ENCODE results near the gene BRD7. TPM values are rescaled to one million over a fixed set of nuclear protein-coding genes. Genes with fewer than 3 reads are reported as not detected.

Gene BRD7
- total RNA-seq, 1 experiment from 2014 or later = 122 TPM

DNA sequence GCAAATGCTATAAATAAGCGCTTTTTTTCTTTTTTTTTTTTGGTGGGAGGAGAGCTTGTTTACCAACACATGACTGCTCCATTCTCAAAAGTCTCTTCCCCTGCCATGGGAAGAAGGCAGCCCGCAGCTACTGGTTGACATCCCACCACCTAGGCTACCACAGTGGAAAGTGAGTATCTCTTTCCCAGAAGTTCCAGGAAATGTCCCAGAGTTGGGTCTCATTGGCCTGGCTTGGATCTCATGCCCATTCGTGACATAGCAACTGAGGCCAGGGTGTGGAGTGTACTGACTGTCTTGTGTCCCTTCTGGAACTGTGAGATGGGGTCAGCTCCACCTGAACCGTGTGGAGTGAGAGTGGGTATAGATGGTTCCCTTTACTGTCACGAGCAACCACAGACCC lies 29.5 kb upstream of the BRD7 start:
- Mint-ChIP-seq H3K36me3 (no peaks in the 10 kb centered on the region), H3K9me3 (no peaks in the 10 kb centered on the region), H3K27me3 (ENCODE audit: low read depth) (no peaks in the 10 kb centered on the region; the same call in 1 of the 2 replicates), H3K27ac (no peak overlapping the region), H3K4me1 (peaks cover 19% of the 10 kb centered on the region), H3K4me3 (no peak overlapping the region)
- ATAC-seq (no peak), DNase-seq (ENCODE audit: low spot score) (no peak)
- TF ChIP-seq, protein P1, sequence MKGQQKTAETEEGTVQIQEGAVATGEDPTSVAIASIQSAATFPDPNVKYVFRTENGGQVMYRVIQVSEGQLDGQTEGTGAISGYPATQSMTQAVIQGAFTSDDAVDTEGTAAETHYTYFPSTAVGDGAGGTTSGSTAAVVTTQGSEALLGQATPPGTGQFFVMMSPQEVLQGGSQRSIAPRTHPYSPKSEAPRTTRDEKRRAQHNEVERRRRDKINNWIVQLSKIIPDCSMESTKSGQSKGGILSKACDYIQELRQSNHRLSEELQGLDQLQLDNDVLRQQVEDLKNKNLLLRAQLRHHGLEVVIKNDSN (CRISPR knock-in tag; IDR thresholded peaks at IDR 0.05) = no peak
- TF ChIP-seq ZNF396 (CRISPR knock-in tag; IDR thresholded peaks at IDR 0.05; ENCODE audit: borderline replicate concordance) = no peak
- TF ChIP-seq, protein P2, sequence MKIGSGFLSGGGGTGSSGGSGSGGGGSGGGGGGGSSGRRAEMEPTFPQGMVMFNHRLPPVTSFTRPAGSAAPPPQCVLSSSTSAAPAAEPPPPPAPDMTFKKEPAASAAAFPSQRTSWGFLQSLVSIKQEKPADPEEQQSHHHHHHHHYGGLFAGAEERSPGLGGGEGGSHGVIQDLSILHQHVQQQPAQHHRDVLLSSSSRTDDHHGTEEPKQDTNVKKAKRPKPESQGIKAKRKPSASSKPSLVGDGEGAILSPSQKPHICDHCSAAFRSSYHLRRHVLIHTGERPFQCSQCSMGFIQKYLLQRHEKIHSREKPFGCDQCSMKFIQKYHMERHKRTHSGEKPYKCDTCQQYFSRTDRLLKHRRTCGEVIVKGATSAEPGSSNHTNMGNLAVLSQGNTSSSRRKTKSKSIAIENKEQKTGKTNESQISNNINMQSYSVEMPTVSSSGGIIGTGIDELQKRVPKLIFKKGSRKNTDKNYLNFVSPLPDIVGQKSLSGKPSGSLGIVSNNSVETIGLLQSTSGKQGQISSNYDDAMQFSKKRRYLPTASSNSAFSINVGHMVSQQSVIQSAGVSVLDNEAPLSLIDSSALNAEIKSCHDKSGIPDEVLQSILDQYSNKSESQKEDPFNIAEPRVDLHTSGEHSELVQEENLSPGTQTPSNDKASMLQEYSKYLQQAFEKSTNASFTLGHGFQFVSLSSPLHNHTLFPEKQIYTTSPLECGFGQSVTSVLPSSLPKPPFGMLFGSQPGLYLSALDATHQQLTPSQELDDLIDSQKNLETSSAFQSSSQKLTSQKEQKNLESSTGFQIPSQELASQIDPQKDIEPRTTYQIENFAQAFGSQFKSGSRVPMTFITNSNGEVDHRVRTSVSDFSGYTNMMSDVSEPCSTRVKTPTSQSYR (CRISPR knock-in tag; IDR thresholded peaks at IDR 0.05) = no peak
- no peak for TF ChIP-seq SP1 (CRISPR knock-in tag; conservative IDR thresholded peaks at IDR 0.05)
- TF ChIP-seq, protein P3, sequence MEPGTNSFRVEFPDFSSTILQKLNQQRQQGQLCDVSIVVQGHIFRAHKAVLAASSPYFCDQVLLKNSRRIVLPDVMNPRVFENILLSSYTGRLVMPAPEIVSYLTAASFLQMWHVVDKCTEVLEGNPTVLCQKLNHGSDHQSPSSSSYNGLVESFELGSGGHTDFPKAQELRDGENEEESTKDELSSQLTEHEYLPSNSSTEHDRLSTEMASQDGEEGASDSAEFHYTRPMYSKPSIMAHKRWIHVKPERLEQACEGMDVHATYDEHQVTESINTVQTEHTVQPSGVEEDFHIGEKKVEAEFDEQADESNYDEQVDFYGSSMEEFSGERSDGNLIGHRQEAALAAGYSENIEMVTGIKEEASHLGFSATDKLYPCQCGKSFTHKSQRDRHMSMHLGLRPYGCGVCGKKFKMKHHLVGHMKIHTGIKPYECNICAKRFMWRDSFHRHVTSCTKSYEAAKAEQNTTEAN (CRISPR knock-in tag; IDR thresholded peaks at IDR 0.05) = no peak
- no peak for TF ChIP-seq CBFB (CRISPR knock-in tag; IDR thresholded peaks at IDR 0.05; ENCODE audit: low read depth)
- no peak for TF ChIP-seq NR1H2 (CRISPR knock-in tag; IDR thresholded peaks at IDR 0.05)
- no peak for TF ChIP-seq ZNF263 (CRISPR knock-in tag; IDR thresholded peaks at IDR 0.05; ENCODE audit: low read depth)
- TF ChIP-seq, protein P4, sequence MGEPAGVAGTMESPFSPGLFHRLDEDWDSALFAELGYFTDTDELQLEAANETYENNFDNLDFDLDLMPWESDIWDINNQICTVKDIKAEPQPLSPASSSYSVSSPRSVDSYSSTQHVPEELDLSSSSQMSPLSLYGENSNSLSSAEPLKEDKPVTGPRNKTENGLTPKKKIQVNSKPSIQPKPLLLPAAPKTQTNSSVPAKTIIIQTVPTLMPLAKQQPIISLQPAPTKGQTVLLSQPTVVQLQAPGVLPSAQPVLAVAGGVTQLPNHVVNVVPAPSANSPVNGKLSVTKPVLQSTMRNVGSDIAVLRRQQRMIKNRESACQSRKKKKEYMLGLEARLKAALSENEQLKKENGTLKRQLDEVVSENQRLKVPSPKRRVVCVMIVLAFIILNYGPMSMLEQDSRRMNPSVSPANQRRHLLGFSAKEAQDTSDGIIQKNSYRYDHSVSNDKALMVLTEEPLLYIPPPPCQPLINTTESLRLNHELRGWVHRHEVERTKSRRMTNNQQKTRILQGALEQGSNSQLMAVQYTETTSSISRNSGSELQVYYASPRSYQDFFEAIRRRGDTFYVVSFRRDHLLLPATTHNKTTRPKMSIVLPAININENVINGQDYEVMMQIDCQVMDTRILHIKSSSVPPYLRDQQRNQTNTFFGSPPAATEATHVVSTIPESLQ (CRISPR knock-in tag; IDR thresholded peaks at IDR 0.05) = no peak
- TF ChIP-seq, protein P5, sequence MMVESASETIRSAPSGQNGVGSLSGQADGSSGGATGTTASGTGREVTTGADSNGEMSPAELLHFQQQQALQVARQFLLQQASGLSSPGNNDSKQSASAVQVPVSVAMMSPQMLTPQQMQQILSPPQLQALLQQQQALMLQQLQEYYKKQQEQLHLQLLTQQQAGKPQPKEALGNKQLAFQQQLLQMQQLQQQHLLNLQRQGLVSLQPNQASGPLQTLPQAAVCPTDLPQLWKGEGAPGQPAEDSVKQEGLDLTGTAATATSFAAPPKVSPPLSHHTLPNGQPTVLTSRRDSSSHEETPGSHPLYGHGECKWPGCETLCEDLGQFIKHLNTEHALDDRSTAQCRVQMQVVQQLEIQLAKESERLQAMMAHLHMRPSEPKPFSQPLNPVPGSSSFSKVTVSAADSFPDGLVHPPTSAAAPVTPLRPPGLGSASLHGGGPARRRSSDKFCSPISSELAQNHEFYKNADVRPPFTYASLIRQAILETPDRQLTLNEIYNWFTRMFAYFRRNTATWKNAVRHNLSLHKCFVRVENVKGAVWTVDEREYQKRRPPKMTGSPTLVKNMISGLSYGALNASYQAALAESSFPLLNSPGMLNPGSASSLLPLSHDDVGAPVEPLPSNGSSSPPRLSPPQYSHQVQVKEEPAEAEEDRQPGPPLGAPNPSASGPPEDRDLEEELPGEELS (CRISPR knock-in tag; IDR thresholded peaks at IDR 0.05) = no peak
- TF ChIP-seq ELF4 (CRISPR knock-in tag; IDR thresholded peaks at IDR 0.05; ENCODE audit: low read depth) = no peak
- TF ChIP-seq, protein P6, sequence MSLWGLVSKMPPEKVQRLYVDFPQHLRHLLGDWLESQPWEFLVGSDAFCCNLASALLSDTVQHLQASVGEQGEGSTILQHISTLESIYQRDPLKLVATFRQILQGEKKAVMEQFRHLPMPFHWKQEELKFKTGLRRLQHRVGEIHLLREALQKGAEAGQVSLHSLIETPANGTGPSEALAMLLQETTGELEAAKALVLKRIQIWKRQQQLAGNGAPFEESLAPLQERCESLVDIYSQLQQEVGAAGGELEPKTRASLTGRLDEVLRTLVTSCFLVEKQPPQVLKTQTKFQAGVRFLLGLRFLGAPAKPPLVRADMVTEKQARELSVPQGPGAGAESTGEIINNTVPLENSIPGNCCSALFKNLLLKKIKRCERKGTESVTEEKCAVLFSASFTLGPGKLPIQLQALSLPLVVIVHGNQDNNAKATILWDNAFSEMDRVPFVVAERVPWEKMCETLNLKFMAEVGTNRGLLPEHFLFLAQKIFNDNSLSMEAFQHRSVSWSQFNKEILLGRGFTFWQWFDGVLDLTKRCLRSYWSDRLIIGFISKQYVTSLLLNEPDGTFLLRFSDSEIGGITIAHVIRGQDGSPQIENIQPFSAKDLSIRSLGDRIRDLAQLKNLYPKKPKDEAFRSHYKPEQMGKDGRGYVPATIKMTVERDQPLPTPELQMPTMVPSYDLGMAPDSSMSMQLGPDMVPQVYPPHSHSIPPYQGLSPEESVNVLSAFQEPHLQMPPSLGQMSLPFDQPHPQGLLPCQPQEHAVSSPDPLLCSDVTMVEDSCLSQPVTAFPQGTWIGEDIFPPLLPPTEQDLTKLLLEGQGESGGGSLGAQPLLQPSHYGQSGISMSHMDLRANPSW (CRISPR knock-in tag; conservative IDR thresholded peaks at IDR 0.05; ENCODE audit: low read depth) = no peak
- no peak for TF ChIP-seq ZBTB21 (CRISPR knock-in tag; IDR thresholded peaks at IDR 0.05; ENCODE audit: borderline replicate concordance)
- TF ChIP-seq GRHL2 (CRISPR knock-in tag; IDR thresholded peaks at IDR 0.05; ENCODE audit: insufficient replicate concordance, severe bottlenecking) = no peak
- CTCF ChIA-PET = no interaction called here
- POLR2A ChIA-PET = no interaction called here
